KG1 (cell line): ENCODE results near the gene TP63.

Source experiments
- DNase-seq: peaks from one replicate; lab custom pipeline; 2025; lab: John Stamatoyannopoulos, UW

Gene TP63

GRCh38 chr3:189821262-189821661 is 190.1 kb downstream of the TP63 start:
- no peak for DNase-seq

- no peak for DNase-seq
Measured at GRCh38 chr3:189822726-189823125, 191.5 kb downstream of the TP63 start.

GRCh38 chr3:189824629-189825312 is 193.6 kb downstream of the TP63 start:
- no peak for DNase-seq

GRCh38 chr3:189826566-189826965 is 195.4 kb downstream of the TP63 start:
- DNase-seq = no peak

GRCh38 chr3:189827108-189827507 is 195.9 kb downstream of the TP63 start:
- DNase-seq = no peak

- no peak for DNase-seq
Measured at GRCh38 chr3:189830401-189830800, 199.2 kb downstream of the TP63 start.

- no peak for DNase-seq
Measured at GRCh38 chr3:189833266-189833665, 202.1 kb downstream of the TP63 start.

GRCh38 chr3:189833996-189834395 is 202.8 kb downstream of the TP63 start:
- DNase-seq = no peak

GRCh38 chr3:189834462-189834861 is 203.3 kb downstream of the TP63 start:
- DNase-seq = no peak

GRCh38 chr3:189836795-189837194 is 205.6 kb downstream of the TP63 start:
- no peak for DNase-seq

GRCh38 chr3:189838291-189838690 is 207.1 kb downstream of the TP63 start:
- DNase-seq = no peak

- no peak for DNase-seq
Measured at GRCh38 chr3:189839576-189839975, 208.4 kb downstream of the TP63 start.

- DNase-seq = no peak
Measured at GRCh38 chr3:189841473-189842205, 210.4 kb downstream of the TP63 start.

GRCh38 chr3:189842681-189843602 is 211.8 kb downstream of the TP63 start:
- DNase-seq = no peak

- no peak for DNase-seq
Measured at GRCh38 chr3:189845069-189845468, 213.9 kb downstream of the TP63 start.

GRCh38 chr3:189848395-189849040 is 217.3 kb downstream of the TP63 start:
- DNase-seq = no peak

GRCh38 chr3:189849262-189849661 is 218.1 kb downstream of the TP63 start:
- DNase-seq = no peak

- DNase-seq = no peak
Measured at GRCh38 chr3:189851682-189852081, 220.5 kb downstream of the TP63 start.

GRCh38 chr3:189853906-189854305 is 222.7 kb downstream of the TP63 start:
- DNase-seq = no peak

- no peak for DNase-seq
Measured at GRCh38 chr3:189860296-189860695, 229.1 kb downstream of the TP63 start.

- DNase-seq = no peak
Measured at GRCh38 chr3:189862385-189862998, 231.3 kb downstream of the TP63 start.

- no peak for DNase-seq
Measured at GRCh38 chr3:189863031-189863430, 231.8 kb downstream of the TP63 start.
